Measurements from ENCODE around the gene IL20RB.
"Not testable (repeated sequence)": the region's sequence is repeated elsewhere in the genome, so short reads cannot be mapped to it uniquely, and the experiment has no call there.

Gene IL20RB

GRCh38 chr3:136987398-136987980 lies 29.7 kb downstream of the IL20RB start:
- DNase-seq (ENCODE audit: low read depth), result not testable (repeated sequence)

GRCh38 chr3:136988651-136989050 lies 30.9 kb downstream of the IL20RB start:
- no peak for DNase-seq (ENCODE audit: low read depth)

GRCh38 chr3:136989781-136990524 lies 32.2 kb downstream of the IL20RB start:
- DNase-seq (ENCODE audit: low read depth), result no peak

GRCh38 chr3:136990826-136991225 lies 33.0 kb downstream of the IL20RB start:
- DNase-seq (ENCODE audit: low read depth), result no peak

DNA sequence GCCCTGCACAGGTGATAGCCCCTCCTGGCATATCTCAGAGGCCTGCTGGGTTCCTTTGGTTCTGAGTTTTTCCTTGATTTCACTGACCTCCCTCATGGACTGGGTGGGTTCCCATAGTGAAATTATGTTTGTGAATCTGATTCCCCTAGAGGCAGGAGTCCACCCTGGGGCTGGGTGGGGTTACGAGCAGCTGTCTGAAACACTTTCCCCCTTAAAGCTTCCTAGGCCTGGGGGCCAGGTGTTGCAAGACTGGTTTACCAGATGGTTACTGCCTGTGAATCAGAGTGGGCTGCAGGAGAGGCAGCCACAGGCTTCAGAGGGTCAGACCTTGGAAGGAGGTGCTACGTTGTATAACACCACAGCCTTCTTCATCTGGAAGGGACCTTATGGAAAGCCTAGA lies 34.3 kb downstream of the IL20RB start:
- no peak for DNase-seq (ENCODE audit: low read depth)

- no peak for DNase-seq (ENCODE audit: low read depth)
Observed at GRCh38 chr3:136994772-136995516, 37.2 kb downstream of the IL20RB start.

DNA sequence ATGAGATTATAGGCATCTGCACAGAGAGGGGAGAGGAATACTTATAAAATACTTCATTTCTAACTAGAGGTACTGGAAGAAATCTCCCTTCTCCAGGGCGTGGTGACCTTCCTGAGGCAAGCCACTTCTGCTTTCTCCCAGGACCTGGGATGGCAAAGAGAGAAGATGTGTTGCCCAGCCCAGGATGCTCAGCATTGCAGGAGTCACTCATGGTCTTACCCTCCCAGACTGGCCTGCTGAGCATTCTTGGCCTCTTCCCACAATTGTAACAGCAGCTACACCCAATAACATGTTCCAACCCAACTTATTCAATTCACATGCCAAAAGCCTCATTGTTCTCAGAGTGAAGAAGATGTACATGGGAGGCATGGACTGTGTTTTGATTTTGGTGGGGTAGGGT lies 37.9 kb downstream of the IL20RB start:
- no peak for DNase-seq (ENCODE audit: low read depth)

DNA sequence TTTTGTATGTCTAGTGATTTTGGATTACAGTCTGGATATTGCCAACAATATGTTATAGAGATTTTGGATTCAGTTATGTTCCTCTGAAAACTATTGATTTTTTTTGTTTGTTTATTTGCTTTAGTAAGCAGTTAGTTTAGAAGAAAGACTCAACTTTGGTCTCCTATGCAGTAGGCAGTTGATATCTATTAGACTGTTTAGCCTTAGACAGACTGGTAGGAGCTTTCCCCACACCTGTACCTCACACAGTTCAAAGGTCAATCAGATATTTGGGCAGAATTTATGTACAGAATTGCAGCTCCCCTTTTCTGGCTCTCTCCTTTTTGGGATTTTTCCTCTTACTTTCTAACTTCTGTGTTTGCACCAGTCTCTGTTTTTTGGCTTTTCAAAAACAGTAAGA lies 42.3 kb downstream of the IL20RB start:
- DNase-seq (ENCODE audit: low read depth), result no peak

DNA sequence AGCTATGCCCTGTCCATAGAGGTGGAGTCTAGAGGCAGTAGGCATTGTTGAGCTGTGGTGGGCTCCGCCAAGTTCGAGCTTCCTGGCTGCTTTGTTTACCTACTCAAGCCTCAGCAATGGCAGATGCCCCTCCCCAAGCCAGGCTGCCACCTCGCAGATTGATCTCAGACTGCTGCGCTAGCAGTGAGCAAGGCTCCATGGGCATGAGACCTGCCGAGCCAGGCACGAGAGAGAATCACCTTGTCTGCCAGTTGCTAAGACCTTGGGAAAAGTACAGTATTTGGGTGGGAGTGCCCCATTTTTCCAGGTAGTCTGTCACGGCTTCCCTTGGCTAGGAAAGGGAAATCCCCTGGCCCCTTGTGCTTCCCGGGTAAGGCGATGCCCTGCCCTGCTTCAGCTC lies 49.6 kb downstream of the IL20RB start:
- not testable (repeated sequence) for DNase-seq (ENCODE audit: low read depth)

DNA sequence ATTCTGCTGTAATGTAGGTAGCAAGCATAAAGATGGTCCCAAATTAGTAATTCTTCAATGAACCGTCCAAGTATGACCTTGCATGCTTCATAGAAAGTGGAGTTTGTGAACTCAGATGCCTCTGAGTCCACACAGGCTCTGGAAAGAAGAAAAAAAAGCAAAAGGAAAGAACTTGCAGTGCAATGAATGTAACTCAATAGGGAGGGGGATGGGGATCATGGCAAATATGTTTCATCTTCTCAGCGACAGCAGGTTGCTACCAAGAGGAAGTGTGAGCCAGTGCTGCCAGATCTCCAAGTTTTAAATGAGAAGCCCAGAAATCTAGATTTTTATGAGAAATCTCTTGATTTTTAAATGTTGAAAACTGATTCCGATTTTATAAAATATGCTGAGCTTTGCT lies 50.3 kb downstream of the IL20RB start:
- no peak for DNase-seq (ENCODE audit: low read depth)

- no peak for DNase-seq (ENCODE audit: low read depth)
Observed at GRCh38 chr3:137008976-137009375, 51.2 kb downstream of the IL20RB start.

GRCh38 chr3:137010137-137010536 lies 52.4 kb downstream of the IL20RB start:
- no peak for DNase-seq (ENCODE audit: low read depth)

DNA sequence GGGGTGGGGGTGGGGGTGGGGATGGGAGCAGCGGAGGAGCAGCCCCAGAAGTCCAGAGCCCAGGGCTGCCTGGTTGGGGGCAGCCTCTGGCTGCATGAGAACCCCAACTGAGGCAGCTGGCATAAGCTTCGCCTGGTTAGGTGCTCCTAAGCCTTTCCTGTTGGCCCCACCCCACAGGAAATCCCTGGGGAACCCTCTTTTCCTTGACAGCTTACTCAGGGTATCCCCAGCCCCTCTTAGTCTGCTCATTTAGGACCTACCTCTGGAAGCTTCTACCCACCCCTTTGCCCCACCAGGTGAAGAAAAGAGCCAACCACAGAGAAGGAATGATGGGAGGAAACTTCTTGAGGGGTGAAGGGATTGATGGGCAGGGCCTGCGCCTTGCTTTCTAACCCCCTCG lies 53.4 kb downstream of the IL20RB start:
- no peak for DNase-seq (ENCODE audit: low read depth)

- DNase-seq (ENCODE audit: low read depth), result no peak
Observed at GRCh38 chr3:137012097-137012501, 54.3 kb downstream of the IL20RB start.

- DNase-seq (ENCODE audit: low read depth), result peak; percentile 76
Observed at GRCh38 chr3:137013951-137014688, 56.3 kb downstream of the IL20RB start.

DNA sequence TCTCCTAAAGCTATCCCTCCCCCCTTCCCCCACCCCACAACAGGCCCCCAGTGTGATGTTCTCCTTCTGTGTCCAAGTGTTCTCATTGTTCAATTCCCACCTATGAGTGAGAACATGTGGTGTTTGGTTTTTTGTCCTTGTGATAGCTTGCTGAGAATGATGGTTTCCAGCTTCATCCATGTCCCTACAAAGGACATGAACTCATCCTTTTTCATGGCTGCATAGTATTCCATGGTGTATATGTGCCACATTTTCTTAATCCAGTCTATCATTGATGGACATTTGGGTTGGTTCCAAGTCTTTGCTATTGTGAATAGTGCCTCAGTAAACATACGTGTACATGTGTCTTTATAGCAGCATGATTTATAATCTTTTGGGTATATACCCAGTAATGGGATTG lies 59.5 kb downstream of the IL20RB start:
- DNase-seq (ENCODE audit: low read depth), result not testable (repeated sequence)

DNA sequence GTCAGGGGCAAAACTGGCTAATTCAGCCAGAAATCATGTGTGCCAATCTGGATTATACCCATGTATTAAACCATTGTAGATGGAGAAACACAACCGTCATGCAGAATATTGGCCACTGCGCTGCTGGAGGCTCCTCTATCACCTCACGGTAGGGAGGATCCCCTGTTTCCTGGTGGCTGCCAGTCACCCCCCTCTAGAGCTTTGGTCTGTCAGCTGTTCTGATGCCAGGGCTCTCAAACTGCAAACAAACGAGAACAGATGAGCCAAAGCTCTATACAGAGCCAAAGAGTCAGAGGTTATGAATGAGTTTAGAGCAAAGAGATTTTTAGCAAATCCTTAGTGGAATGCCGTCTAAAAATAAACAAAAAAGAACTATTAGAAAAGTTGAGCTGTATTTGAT lies 62.5 kb downstream of the IL20RB start:
- no peak for DNase-seq (ENCODE audit: low read depth)

DNA sequence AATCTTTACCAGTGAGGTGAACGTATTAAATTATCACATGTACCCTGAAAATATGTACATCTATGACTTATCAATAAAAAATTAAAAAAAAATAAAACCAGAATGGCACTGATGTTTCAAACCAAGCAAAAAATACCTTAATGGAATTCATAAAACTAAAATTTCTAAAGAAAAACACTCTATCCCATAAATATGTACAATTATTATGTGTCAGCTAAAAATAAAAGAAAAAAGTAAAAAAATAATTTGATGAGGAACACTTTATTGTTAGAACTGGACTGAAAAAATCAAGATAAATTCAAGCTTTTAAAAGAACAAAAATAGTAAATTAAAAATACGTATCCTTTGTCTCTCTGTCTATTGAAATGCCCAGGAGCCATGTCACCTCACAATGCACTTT lies 63.1 kb downstream of the IL20RB start:
- no peak for DNase-seq (ENCODE audit: low read depth)

DNA sequence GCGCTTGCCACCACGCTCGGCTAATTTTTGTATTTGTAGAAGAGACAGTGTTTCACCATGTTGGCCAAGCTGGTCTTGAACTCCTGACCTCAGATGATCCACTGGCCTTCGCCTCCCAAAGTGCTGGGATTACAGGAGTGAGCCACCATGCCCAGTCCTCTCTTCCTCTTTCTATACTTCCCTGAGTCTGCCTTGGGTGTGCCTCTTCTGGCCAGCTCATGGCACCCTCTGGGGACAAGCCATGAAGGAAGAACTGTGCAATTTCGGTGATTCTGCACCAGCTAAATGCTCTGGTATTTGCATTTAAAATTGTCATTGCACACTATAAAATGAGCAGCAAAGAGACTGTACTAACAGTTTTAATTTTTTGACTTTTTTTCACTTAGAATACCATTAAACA lies 66.6 kb downstream of the IL20RB start:
- no peak for DNase-seq (ENCODE audit: low read depth)

DNA sequence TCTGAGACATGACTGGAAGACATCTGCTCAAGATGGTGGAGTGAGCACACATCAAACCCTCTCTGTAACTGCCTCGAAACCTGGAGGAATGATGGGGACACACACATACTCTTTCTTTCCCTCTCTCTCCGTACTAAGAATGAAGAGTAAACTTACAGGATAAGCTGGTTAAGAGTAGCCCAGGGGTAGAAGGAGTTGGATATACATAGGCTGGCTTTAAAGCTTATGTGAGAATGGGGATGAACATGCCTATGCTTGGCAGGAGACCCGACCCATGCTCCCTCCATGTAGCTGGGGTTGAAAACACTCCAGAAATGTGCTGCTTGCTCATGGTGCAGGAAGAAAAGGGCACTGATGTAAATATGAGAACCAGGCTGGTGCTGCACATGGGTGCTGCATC lies 68.9 kb downstream of the IL20RB start:
- no peak for DNase-seq (ENCODE audit: low read depth)

DNA sequence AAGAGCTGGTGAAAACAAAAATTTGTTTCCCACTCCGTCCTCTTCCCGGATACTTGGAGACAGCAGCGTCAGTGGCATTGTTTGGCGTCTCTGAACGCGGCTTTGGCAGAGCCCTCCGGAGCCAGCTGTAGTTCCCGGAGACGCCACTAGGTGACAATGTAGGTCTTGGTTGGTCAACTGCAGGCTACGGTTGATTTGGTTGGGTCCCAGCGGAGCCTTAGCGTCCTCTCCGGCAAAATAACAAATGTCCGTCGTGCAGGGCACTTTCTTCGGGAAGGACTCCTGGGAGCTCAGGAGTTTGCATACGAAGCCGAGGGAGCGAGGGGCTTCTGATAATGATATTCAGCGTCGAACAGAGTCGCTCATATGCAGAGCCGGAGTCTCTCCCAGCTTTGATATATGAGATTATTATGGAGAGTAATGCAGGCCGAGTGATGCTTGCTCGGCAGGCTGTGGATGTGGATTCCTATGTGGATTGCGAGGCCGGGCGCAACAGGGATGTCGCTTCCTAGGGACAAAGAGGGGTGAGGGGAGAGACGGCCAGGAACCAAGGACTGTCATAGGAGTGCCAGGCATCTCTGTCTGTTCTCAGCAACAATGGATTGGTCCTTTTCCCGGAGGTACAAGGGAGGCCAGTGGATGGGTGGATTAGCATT lies 74.8 kb downstream of the IL20RB start:
- peak; percentile 67 for DNase-seq (ENCODE audit: low read depth)

DNA sequence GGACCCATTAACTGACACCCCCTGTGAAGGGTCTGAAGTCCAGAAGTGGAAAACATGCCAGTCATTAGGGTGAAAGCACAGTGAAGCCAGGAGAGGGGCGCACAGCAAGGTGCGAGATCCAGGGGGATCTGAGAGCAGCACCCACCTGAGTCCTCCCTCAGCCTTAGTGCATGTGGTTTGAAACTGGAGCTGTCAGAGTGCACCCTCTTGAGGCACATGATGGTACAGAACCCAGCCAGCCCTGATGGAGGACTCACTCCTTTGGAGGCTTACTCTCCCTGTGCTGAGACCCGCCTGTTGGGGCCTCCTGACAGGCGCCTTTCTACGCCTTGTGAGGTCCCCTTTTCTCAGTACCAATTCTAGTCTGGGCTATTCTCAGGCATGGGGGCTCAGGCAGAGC lies 77.8 kb downstream of the IL20RB start:
- no peak for DNase-seq (ENCODE audit: low read depth)

All from activated T-cell treated with anti-CD3 and anti-CD28 coated beads for 24 hours (primary cell).